K562 (cell line): ENCODE measurements around the gene MAST1. TPM values are rescaled to one million over a fixed set of nuclear protein-coding genes. Genes with fewer than 3 reads are reported as not detected.

Source experiments
- CHD1 ChIP-seq: fragments of 200-600 bp; sonication (generic); IDR thresholded peaks from one replicate; pipeline ENCODE4 v1.6.1; 2012; ENCODE audit warnings: mild to moderate bottlenecking, moderate library complexity, low read length, inconsistent platforms
- CXXC5 ChIP-seq: fragments of 250-450 bp; sonication (Bioruptor Pico); IDR thresholded peaks from 2 replicates; pipeline ENCODE4 v1.8.0; 2022; ENCODE audit warnings: inconsistent platforms, mild to moderate bottlenecking, moderate library complexity
- DACH1 ChIP-seq: fragments of 450-650 bp; IDR thresholded peaks from 2 replicates; pipeline ENCODE4 v1.6.1; 2018; ENCODE audit not compliant: partially characterized antibody
- HNRNPK ChIP-seq: fragments of 200-400 bp; formaldehyde crosslinking; IDR thresholded peaks from one replicate; pipeline ENCODE4 v1.6.1; 2018; ENCODE audit warnings: mild to moderate bottlenecking, low read depth, low read length; ENCODE audit not compliant: poor library complexity, severe bottlenecking
- ILF3 ChIP-seq: fragments of 450-650 bp; IDR thresholded peaks from 2 replicates; pipeline ENCODE4 v1.6.1; 2018; ENCODE audit warnings: antibody characterized with exemption, mild to moderate bottlenecking, moderate library complexity, borderline replicate concordance
- ILK ChIP-seq: fragments of 450-650 bp; IDR thresholded peaks from 2 replicates; pipeline ENCODE4 v1.6.1; 2016; ENCODE audit warnings: missing genetic modification characterization, low read depth, mild to moderate bottlenecking, missing compliant biosample characterization, moderate library complexity, borderline replicate concordance
- MNT ChIP-seq, 2 experiments: fragments of 450-650 bp; conservative IDR thresholded peaks; 2 replicates each; pipeline ENCODE4 v1.6.1; 2017; ENCODE audit warnings: mild to moderate bottlenecking in 2 of 2, moderate library complexity in 2 of 2
- RBM17 ChIP-seq: fragments of 200-400 bp; formaldehyde crosslinking; IDR thresholded peaks from 2 replicates; pipeline ENCODE4 v1.6.1; 2017; ENCODE audit warnings: low read depth, mild to moderate bottlenecking, low read length, borderline replicate concordance
- REST ChIP-seq, 2 experiments: fragments of 450-650 bp; formaldehyde crosslinking in 1 of 2; IDR thresholded peaks; 2 replicates each; pipeline versions ENCODE4 v1.4.0 to v1.6.1; 2014 to 2020; ENCODE audit warnings: mild to moderate bottlenecking in 2 of 2, borderline replicate concordance in 1 of 2, low read depth in 1 of 2
- USF2 ChIP-seq: sonication (generic); formaldehyde crosslinking; IDR thresholded peaks from 2 replicates; pipeline ENCODE4 v1.5.0; 2020; ENCODE audit warnings: missing genetic modification reagents
- YY1 ChIP-seq, 3 experiments: IDR thresholded peaks; 2 replicates each; pipeline ENCODE4 v1.6.1; 2011; ENCODE audit warnings: low read length in 2 of 3, mild to moderate bottlenecking in 2 of 3, moderate library complexity in 2 of 3, borderline replicate concordance in 1 of 3, control low read depth in 1 of 3, low read depth in 1 of 3; ENCODE audit not compliant: insufficient read depth in 3 of 3, insufficient replicate concordance in 2 of 3, control insufficient read depth in 1 of 3, insufficient read length in 1 of 3; ENCODE audit errors: extremely low read depth in 1 of 3
- ZFX ChIP-seq: sonication (generic); formaldehyde crosslinking; IDR thresholded peaks from 2 replicates; pipeline ENCODE4 v1.8.0; 2022; ENCODE audit warnings: mild to moderate bottlenecking, missing genetic modification reagents, moderate library complexity
- ZNF197 ChIP-seq: fragments of 200-800 bp; sonication (Bioruptor generic); IDR thresholded peaks from 2 replicates; pipeline ENCODE4 v1.6.1; 2016; ENCODE audit warnings: low read depth, missing genetic modification characterization, missing compliant biosample characterization
- ZNF24 ChIP-seq: fragments of 450-650 bp; IDR thresholded peaks from 2 replicates; pipeline ENCODE4 v1.6.1; 2016
- polyA plus RNA-seq, 8 experiments: library from polyadenylated mRNA; depleted of rRNA in 4 of 8; stranded (reverse) in 5 of 8; unstranded in 3 of 8; fragments of >200 nt; fragmentation: Nextera tagmentation in 2 of 8; fragmentation: Illumina TruSeq in 1 of 8; extraction: Ambion mirVana in 2 of 8; extraction: Trizol in 1 of 8; gene quantifications; 2 replicates each; pipeline versions ENCODE4 v1.2.1 to v1.2.3, GENCODE V29; 2011 to 2014; ENCODE audit warnings: inconsistent platforms in 1 of 8, missing spikeins in 1 of 8
- total RNA-seq, 7 experiments: library from RNA; depleted of rRNA in 6 of 7; stranded (reverse); fragments of >200 nt in 6 of 7; fragmentation: Illumina TruSeq in 2 of 7; extraction: Trizol in 2 of 7; gene quantifications; 2 replicates each; pipeline versions ENCODE4 v1.2.1 to v1.2.3, GENCODE V29; 2011 to 2021; ENCODE audit warnings: low replicate concordance in 1 of 7

MAST1 gene
- total and polyA plus RNA-seq, 9 of the 15 experiments (the other 6 are each of a cell fraction or from before 2014, with no cell fraction given) = 0.48 to 10.3 (median 3.9) TPM

- TF ChIP-seq MNT (conservative IDR thresholded peaks at IDR 0.05) (peak in 1 of 2 experiments; percentile 64; a peak in 2 of 4 replicates), ZNF197 (no peak), REST (IDR thresholded peaks at IDR 0.05; ENCODE audit: borderline replicate concordance) (peak; percentile 94), REST (CRISPR knock-in tag; IDR thresholded peaks at IDR 0.05; ENCODE audit: low read depth) (peak; percentile 72; the same call in 1 of the 2 replicates), CHD1 (no peak), ILF3 (no peak), ZFX (CRISPR knock-in tag) (peak; percentile 28; the same call in 1 of the 2 replicates), RBM17 (no peak), USF2 (CRISPR knock-in tag) (peak; percentile 59; the same call in 1 of the 2 replicates), YY1 (IDR thresholded peaks at IDR 0.05; ENCODE audit: borderline replicate concordance in 1 of 3, control insufficient read depth in 1 of 3, extremely low read depth in 1 of 3, insufficient read depth in 3 of 3, insufficient read length in 1 of 3, insufficient replicate concordance in 2 of 3, low read depth in 1 of 3, low read length in 2 of 3) (peak in 2 of 3 experiments; percentile 52 to 62), ILK (no peak), DACH1 (peak; percentile 12), ZNF24 (peak; percentile 93), CXXC5 (CRISPR knock-in tag) (peak; percentile 78), HNRNPK (peak; percentile 22)
Observed at GRCh38 chr19:12847159-12848139, 9.1 kb downstream of the MAST1 start (continued).
